HG02852 (cell line): ENCODE results near the gene OR5T2.
"Not testable (repeated sequence)": the region's sequence is repeated elsewhere in the genome, so short reads cannot be mapped to it uniquely, and the experiment has no call there.

Experiments
- ATAC-seq: cut with Tn5 transposase; IDR thresholded peaks from one replicate; pipeline ENCODE4 v1.9.1; 2021; ENCODE audit warnings: mild to moderate bottlenecking, moderate library complexity; ENCODE audit not compliant: unreplicated experiment

Gene OR5T2

DNA sequence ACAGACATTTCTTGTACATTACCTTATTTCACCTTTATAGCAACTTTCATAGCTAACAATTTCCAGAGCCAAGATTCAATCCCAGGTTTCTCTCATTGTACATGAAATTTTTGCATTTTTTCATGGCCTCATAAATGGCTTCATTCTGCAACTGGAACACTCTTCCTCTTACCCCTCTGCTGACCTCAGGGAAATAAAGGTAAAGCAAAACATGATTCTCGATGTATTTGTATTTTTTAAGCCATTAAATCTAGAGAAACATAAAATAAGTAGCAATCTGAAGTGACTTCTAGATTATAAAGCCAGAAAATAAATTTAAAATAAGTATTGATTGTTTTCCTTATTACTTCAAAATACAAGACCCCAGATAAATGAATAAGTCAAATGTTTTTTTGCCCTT is at the start of gene OR5T2:
Gene OR5T2, minus strand, starts transcription at position 101 of the 400 bp plus-strand sequence. CDS start 1,193 bp downstream, outside the sequence.
- no peak for ATAC-seq

DNA sequence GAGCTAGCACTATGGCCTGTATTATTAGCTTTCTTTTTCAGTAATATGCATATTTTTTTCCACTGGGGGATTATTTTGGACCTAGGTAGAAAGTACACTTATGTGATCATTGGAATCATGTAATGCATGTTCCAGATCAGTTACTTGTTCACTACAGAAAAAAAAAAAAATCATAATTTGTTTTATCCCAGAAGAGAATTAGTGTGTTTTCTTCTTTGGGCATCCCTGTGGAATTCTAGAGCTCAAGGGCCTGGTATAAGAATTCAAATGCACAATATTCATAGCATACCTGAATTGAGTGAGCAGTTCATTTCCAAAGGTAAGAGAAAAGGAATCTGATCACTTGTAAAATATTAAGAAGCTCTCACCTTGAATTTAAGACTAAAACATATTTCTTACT is 39.8 kb upstream of the OR5T2 start, which contains the start of gene OR5T1:
Gene OR5T1, plus strand, starts transcription at position 301 of the 400 bp plus-strand sequence. CDS start 1,485 bp downstream, outside the sequence.
- ATAC-seq, result no peak

DNA sequence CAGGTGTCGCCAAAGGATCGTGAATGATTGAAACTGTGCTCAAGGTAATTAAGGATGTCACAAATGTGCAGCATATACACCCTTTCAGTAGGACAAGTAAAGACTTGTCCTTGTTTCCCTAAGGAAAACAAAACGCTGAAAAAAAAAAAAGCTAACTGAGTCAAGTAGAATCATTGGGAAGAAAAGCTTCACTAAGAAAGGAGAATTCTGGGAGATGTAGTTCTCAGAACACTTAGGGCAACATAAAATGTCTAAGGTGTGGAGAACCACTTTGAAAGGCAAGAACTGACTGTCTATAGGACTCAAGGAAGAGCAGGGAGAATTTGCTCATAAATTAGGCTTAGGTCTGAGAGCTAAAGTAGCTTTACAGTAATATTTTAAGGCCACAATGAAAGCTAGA is 37.0 kb upstream of the OR5T2 start:
- no peak for ATAC-seq

DNA sequence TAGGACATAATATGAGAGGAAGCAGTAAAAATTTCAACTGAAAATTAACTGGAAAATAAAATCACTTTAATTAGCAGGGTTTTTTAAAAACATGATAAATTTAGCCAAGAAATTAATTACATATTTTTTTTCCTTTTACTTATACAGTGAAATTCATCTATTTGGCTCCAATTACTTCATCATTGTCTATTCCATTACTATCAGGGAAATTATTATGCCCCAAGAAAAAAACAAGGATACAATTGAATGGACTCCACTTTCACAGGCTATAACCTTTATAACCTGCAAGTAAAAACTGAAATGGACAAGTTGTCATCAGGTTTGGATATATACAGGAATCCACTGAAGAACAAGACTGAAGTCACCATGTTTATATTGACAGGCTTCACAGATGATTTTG is 17.9 kb upstream of the OR5T2 start, which contains the start of gene OR5T3:
Gene OR5T3, plus strand, starts transcription at position 301 of the 400 bp plus-strand sequence. Its CDS starts 0 bp downstream, at position 301.
- ATAC-seq, result no peak

DNA sequence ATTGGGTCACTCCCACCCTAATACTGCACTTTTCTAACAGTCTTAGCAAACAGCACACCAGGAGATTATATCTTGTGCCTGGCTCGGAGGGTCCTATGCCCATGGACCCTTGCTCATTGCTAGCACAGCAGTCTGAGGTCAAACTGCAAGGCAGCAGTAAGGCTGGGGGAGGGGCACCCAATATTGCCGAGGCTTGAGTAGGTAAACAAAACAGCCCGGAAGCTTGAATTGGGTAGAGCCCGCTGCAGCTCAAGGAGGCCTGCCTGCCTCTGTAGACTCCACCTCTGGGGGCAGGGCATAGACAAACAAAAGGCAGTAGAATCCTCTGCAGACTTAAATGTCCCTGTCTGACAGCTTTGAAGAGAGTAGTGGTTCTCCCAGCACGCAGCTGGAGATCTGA is 14.3 kb downstream of the OR5T2 start:
- ATAC-seq, result not testable (repeated sequence)

DNA sequence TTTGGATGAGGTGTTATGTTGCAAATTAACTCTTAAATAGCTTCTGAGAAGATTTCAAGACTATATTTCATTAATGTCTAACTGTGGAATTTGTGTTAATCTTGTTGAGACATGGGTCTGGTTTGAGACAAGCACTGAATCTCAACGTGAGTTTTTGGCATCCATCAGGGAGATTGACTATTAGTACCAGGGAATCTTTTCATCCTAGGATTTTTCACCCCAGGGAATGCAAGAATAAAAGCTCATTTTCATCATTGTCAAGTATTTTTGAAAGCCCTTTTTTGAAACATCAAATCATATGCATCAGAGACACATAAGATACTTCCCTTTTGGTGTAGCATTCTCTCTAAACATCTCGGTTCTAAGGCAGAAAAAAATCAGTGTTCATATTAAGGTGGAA is 19.5 kb downstream of the OR5T2 start:
- no peak for ATAC-seq

DNA sequence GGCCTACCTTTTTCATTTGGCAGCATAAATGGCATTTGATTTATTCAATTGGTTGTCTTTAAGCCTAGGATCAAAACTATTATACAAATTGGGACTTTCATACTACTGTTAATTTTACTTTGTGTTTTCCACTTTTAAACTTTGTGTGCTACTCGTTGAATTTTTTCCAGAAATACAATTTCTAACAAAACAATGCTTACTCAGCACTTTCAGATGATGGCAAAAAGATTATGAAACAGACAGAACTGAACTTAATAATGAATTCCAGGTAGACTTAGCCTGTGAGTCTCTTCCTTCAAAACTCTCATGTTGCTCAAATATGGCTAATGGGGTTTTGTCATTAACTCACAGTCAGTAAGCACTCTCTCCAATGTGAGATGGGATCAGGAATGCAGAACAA is 26.3 kb downstream of the OR5T2 start:
- no peak for ATAC-seq

DNA sequence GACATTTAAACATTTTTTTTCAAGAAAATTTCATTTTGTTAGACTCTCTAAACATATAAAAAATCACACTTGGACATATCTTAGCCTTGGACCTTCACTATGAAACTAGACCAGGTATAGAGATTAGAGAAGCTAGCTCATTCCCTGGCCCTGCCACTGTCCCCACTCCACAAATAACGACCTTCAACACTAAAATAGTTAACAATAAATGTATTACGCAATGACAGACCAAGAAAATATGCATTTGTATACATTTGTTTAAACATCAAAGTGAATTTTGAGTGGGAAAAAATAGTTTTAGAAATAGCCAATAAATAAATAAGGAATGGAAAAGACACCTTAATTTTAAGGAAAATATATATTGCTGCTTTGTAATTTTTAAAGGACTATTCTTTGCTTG is 36.7 kb downstream of the OR5T2 start:
- no peak for ATAC-seq

DNA sequence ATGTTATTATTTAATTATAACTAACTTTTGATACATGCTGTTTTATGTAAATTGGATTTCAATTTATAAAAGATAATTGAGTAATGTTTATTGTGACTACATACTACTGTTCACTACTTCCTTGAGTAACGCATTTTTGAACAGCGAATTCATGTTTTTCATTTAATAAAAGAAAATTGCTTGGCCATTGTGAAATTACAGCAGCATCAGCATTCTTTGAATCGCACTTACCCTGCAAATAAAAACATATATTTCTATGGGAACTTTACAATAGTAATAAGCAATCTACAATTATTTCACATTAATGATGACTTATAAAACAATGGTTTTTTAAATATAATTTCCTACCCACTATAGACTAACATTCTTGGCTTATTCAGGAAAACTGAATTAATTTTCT is 37.4 kb downstream of the OR5T2 start:
- no peak for ATAC-seq

DNA sequence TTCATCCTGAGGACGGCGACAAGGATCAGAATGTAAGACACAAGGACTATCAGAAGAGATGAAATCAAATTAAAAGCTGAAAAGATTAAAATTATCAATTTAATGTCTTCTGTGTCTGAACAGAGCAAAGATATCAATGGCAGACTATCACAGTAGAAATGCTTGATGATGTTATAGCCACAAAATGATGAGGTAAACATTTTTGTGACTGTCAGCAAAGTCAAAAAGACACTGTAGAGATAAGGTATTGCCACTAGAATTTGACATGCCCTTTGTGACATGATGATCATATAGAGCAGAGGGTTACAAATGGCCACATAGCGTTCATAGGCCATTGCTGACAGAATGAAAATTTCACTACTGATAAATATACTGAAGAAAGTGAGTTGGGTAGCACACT is 45.5 kb downstream of the OR5T2 start:
- no peak for ATAC-seq

DNA sequence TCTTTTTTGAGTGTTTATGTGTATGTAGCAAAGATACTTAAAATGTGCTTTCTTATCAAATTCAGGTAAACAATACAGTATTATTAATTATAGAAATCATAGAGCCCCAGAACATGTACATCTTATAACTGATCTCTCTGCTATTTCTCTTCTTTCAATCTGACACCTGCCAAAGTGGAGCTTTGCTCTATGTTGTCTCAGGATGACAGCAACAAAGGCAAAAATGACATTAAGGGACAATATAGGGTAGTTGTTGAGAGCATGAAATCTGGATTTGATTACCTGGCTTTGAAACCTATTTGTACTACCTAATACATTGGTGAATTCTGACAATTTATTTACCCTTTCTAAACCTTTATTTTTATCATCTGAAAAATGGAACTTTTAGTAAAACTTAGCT is 50.6 kb downstream of the OR5T2 start:
- ATAC-seq, result no peak
